ENCODE results near the gene PPP2R5C. TPM values are rescaled to one million over a fixed set of nuclear protein-coding genes. Genes with fewer than 3 reads are reported as not detected.

The PPP2R5C gene
- total and polyA plus RNA-seq, 7 donors = 90.2 to 175 (median 131) TPM

GRCh38 chr14:101812071-101812470 is 50.6 kb downstream of the PPP2R5C start:
- peak overlapping the region; percentile 47 to 98 (median 96) for H3K27ac ChIP-seq
- H3K4me3 ChIP-seq = no peak overlapping the region
- no peaks in the 10 kb centered on the region for H3K9me3 ChIP-seq
- WGBS, 2 donors = 57 to 81% methylated on average over 11 of the region's 11 CpGs
- no peak for TF ChIP-seq POLR2AphosphoS5 (IDR thresholded peaks at IDR 0.05)
- TF ChIP-seq CTCF (IDR thresholded peaks at IDR 0.05) = no peak
- no peak for TF ChIP-seq POLR2A (IDR thresholded peaks at IDR 0.05)
- H3K36me3 ChIP-seq = no peaks in the 10 kb centered on the region
- no peaks in the 10 kb centered on the region for H3K27me3 ChIP-seq
- peaks cover 0 to 60% (median 44%) of the 10 kb centered on the region in 4 donors for H3K4me1 ChIP-seq
- DNase-seq = no peak
- intact Hi-C loops (cut with DNase I) = loop anchor here (5.0 kb wide), 1 partner anchor 65 kb away; no protein-coding TSS in a partner anchor

DNA sequence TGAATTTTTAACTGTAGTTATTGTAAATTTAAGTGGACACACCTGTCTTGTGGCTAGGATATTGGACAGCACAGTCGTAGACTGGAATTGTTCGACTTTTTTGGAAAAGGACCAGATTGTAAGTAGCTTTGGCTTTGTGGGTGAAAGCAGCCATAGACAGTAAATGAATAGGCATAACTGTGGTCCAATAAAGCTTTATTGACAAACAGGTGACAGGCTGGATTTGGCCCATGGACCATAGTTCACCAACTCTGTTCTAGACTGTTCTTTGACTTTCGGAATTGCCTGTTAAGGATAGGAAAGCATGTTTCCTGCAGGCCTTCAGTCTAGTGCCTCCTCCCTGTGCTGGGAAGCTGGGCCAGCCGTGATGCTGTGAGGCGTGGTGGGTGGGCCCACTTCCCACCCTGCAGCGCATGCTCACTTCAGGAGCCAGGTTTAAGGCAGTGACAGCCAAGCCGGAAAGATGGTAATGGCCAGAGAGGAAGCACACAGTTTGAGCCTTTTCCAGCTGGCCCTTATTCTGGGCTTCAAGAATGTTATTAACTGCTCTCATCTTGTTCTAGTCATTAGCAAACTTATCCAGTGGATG is 51.8 kb downstream of the PPP2R5C start:
- no peaks in the 10 kb centered on the region for H3K36me3 ChIP-seq
- peak overlapping the region; percentile 50 to 98 (median 96) for H3K27ac ChIP-seq
- no peaks in the 10 kb centered on the region for H3K9me3 ChIP-seq
- no peaks in the 10 kb centered on the region for H3K27me3 ChIP-seq
- DNase-seq = peak; percentile 82
- intact Hi-C loops (cut with DNase I) = loop anchor here (5.0 kb wide), 1 partner anchor 64 kb away; no protein-coding TSS in a partner anchor
- peaks cover 0 to 72% (median 52%) of the 10 kb centered on the region in 4 donors for H3K4me1 ChIP-seq
- H3K4me3 ChIP-seq = no peak overlapping the region
- WGBS, 2 donors = 58 to 72% methylated on average over 7 of the region's 7 CpGs
- peak in 1 of 4 donors; percentile 59 for TF ChIP-seq POLR2AphosphoS5 (IDR thresholded peaks at IDR 0.05)
- TF ChIP-seq CTCF (IDR thresholded peaks at IDR 0.05) = no peak

GRCh38 chr14:101813833-101814232 is 52.3 kb downstream of the PPP2R5C start:
- peaks cover 0 to under 1% (median 0%) of the 10 kb centered on the region in 4 donors for H3K36me3 ChIP-seq
- H3K4me3 ChIP-seq = no peak overlapping the region
- DNase-seq = no peak
- no peaks in the 10 kb centered on the region for H3K9me3 ChIP-seq
- intact Hi-C loops (cut with DNase I) = loop anchor here (5.0 kb wide), 1 partner anchor 63 kb away; no protein-coding TSS in a partner anchor
- 84 to 91% methylated on average over 1 of the region's 1 CpG for WGBS, 2 donors
- peak overlapping the region; percentile 50 to 98 (median 96) for H3K27ac ChIP-seq
- TF ChIP-seq POLR2A (IDR thresholded peaks at IDR 0.05) (no peak), CTCF (IDR thresholded peaks at IDR 0.05) (no peak), EP300 (IDR thresholded peaks at IDR 0.05) (no peak), POLR2AphosphoS5 (IDR thresholded peaks at IDR 0.05) (no peak)
- H3K27me3 ChIP-seq = no peaks in the 10 kb centered on the region
- H3K4me1 ChIP-seq = peaks cover 0 to 74% (median 52%) of the 10 kb centered on the region in 4 donors

- H3K27ac ChIP-seq = peak overlapping the region; percentile 14 to 98 (median 96)
- WGBS, 2 donors = 74 to 80% methylated on average over 5 of the region's 5 CpGs
- H3K9me3 ChIP-seq = no peaks in the 10 kb centered on the region
- peaks cover 0 to 74% (median 50%) of the 10 kb centered on the region in 4 donors for H3K4me1 ChIP-seq
- no peak for TF ChIP-seq EP300 (IDR thresholded peaks at IDR 0.05)
- TF ChIP-seq POLR2A (IDR thresholded peaks at IDR 0.05) = no peak
- no peak for TF ChIP-seq POLR2AphosphoS5 (IDR thresholded peaks at IDR 0.05)
- TF ChIP-seq CTCF (IDR thresholded peaks at IDR 0.05) = no peak
- H3K4me3 ChIP-seq = no peak overlapping the region
- DNase-seq = no peak
- intact Hi-C loops (cut with DNase I) = loop anchor here (5.0 kb wide), 1 partner anchor 62 kb away; no protein-coding TSS in a partner anchor
- H3K36me3 ChIP-seq = peaks cover 0 to 10% (median 0%) of the 10 kb centered on the region in 4 donors
- H3K27me3 ChIP-seq = no peaks in the 10 kb centered on the region
Measured at GRCh38 chr14:101814934-101815333, 53.4 kb downstream of the PPP2R5C start.
